Astrocyte of the spinal cord (primary cell): Measurements from ENCODE around the gene HBA1.

Experiments used
- DNase-seq: peaks from one replicate; pipeline ENCODE4 v3.0.0; 2011; ENCODE audit warnings: low read depth, low spot score
- H3K4me3 ChIP-seq: 2 replicates; pipeline ENCODE4 v1.5.1; 2011; ENCODE audit warnings: low read depth, mild to moderate bottlenecking, low read length, moderate library complexity
- in situ Hi-C: cut with HindIII; loops from 2 replicates; pipeline ENCODE4 v1.10.0; 2017; ENCODE audit warnings: low sequenced_read_pairs
- TF ChIP-seq, protein P1 (sequence below): IDR thresholded peaks from 2 replicates; pipeline ENCODE4 v1.5.1; 2012; ENCODE audit warnings: low read depth, mild to moderate bottlenecking, low read length, inconsistent platforms

The HBA1 gene

DNA sequence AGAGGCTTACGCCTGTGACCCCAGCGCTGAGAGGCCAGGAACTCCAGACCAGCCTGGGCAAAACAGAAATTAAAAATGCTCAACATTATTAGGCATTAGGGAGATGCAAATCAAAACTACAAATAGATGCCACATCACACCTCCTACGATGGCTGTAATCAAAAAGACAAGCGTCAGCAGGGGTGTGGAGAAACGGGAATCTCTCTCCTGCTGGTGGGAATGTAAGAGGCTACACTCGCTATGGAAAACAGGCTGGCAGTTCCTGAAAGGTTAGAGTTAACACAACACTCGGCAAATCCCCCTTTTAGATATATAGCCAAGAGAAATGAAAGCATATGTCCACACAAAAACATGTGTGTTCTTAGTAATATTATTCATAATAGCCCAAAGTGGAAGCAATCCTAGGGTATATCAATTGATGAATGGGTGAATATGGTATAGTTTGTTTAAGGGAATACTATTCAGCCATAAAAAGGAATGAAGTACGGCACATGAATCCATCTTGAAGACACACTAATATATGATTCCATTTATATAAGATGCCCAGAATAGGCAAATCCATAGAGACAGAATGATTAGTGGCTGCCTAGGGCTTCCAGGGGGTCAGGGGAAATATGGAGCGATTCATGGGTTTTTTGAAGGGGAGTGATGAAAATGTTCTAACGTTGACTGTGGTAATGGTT is 36.2 kb upstream of the HBA1 start:
- TF ChIP-seq, protein P1, sequence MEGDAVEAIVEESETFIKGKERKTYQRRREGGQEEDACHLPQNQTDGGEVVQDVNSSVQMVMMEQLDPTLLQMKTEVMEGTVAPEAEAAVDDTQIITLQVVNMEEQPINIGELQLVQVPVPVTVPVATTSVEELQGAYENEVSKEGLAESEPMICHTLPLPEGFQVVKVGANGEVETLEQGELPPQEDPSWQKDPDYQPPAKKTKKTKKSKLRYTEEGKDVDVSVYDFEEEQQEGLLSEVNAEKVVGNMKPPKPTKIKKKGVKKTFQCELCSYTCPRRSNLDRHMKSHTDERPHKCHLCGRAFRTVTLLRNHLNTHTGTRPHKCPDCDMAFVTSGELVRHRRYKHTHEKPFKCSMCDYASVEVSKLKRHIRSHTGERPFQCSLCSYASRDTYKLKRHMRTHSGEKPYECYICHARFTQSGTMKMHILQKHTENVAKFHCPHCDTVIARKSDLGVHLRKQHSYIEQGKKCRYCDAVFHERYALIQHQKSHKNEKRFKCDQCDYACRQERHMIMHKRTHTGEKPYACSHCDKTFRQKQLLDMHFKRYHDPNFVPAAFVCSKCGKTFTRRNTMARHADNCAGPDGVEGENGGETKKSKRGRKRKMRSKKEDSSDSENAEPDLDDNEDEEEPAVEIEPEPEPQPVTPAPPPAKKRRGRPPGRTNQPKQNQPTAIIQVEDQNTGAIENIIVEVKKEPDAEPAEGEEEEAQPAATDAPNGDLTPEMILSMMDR = no peak
- DNase-seq = no peak
- H3K4me3 ChIP-seq = no peak overlapping the region
- in situ Hi-C loops = no loop called here

- in situ Hi-C loops = no loop called here
- TF ChIP-seq, protein P1 = no peak
- no peak overlapping the region for H3K4me3 ChIP-seq
- no peak for DNase-seq
Measured at GRCh38 chr16:142405-142967, 34.0 kb upstream of the HBA1 start.

- TF ChIP-seq, protein P1 = no peak
- in situ Hi-C loops = no loop called here
- H3K4me3 ChIP-seq = no peak overlapping the region
- DNase-seq = no peak
Measured at GRCh38 chr16:143047-143446, 33.4 kb upstream of the HBA1 start.

- DNase-seq = no peak
- TF ChIP-seq, protein P1 = no peak
- H3K4me3 ChIP-seq = no peak overlapping the region
- in situ Hi-C loops = no loop called here
Measured at GRCh38 chr16:143456-143855, 33.0 kb upstream of the HBA1 start.

DNA sequence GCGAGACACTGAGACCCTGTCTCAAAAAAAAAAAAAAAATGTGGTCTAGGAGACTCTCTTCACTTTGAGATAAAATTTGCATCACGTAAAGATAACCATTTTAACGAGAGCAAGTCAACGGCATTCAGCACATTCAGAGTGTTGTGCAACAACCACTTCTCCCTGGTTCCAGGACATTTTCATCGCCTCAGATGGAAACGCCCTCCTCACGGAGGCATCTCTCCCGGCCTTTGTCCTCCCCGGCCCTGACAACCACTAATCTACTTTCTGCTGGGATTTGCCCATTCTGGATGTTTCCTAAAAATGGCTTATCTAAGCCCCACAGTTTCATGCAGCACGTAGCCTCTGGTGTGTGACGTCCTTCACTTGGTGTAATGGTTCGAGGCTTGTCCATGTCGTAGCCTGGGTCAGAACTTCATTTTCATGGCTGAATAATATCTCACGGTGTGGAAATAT is 31.7 kb upstream of the HBA1 start:
- TF ChIP-seq, protein P1 = no peak
- no peak overlapping the region for H3K4me3 ChIP-seq
- in situ Hi-C loops = no loop called here
- no peak for DNase-seq

DNA sequence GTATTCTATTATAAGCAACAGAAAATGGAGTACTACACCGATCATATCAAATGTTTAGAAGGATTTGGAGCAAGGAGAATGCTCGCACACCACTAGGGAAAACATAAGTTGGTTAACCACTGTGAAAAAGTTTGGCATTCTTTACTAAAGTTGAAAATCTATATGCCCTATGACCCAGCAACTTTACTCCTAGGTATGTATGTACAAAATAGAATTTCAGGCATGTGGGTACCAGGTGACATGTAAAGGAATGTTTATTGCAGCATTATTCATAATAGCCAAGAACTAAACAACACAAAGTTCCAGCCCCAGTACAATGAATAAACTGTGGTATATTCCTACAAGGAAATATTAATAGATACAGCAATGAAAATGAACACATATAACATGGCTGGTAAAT is 29.8 kb upstream of the HBA1 start:
- TF ChIP-seq, protein P1 = no peak
- DNase-seq = no peak
- in situ Hi-C loops = no loop called here
- no peak overlapping the region for H3K4me3 ChIP-seq
